MM.1S (cell line): Measurements from ENCODE around the gene CCDC91.
A peak's percentile ranks its signal among the peaks of the same experiment; 100 is the strongest.

ENCODE experiments used
- DNase-seq: peaks from one replicate; pipeline ENCODE4 v3.0.0-alpha.2; 2015
- H2AFZ ChIP-seq: fragments of 300-600 bp; sonication (generic); 2 replicates; pipeline ENCODE4 v1.6.0; 2016; ENCODE audit warnings: antibody characterized with exemption, low read length
- H3F3A ChIP-seq: fragments of 300-600 bp; sonication (generic); 2 replicates; pipeline ENCODE4 v1.6.1; 2016; ENCODE audit warnings: mild to moderate bottlenecking, antibody characterized with exemption, low read length, moderate library complexity, mixed read lengths; ENCODE audit not compliant: insufficient read depth
- H3K27ac ChIP-seq: fragments of 300-600 bp; sonication (generic); 2 replicates; pipeline ENCODE4 v1.5.1; 2016; ENCODE audit warnings: mild to moderate bottlenecking, low read length
- H3K27me3 ChIP-seq: fragments of 300-600 bp; sonication (generic); replicated peaks from 2 replicates; pipeline ENCODE4 v1.6.0; 2016; ENCODE audit warnings: low read length; ENCODE audit not compliant: insufficient read depth
- H3K36me3 ChIP-seq: fragments of 300-600 bp; sonication (generic); replicated peaks from 2 replicates; pipeline ENCODE4 v1.6.1; 2016; ENCODE audit warnings: mild to moderate bottlenecking, low read length, mixed read lengths; ENCODE audit not compliant: insufficient read depth
- H3K4me1 ChIP-seq: fragments of 300-600 bp; sonication (generic); 2 replicates; pipeline ENCODE4 v1.6.1; 2016; ENCODE audit warnings: low read length, mixed read lengths
- H3K4me2 ChIP-seq: fragments of 300-600 bp; sonication (generic); 2 replicates; pipeline ENCODE4 v1.6.0; 2016; ENCODE audit warnings: low read depth, low read length
- H3K4me3 ChIP-seq: fragments of 300-600 bp; sonication (generic); 2 replicates; pipeline ENCODE4 v1.5.1; 2016; ENCODE audit warnings: low read length, mixed read lengths
- H3K79me2 ChIP-seq: fragments of 300-600 bp; sonication (generic); 2 replicates; pipeline ENCODE4 v1.6.1; 2016; ENCODE audit warnings: mixed run types, low read length, mixed read lengths
- H3K9ac ChIP-seq: fragments of 300-600 bp; sonication (generic); 2 replicates; pipeline ENCODE4 v1.6.1; 2016; ENCODE audit warnings: low read length, mixed read lengths
- H3K9me2 ChIP-seq: fragments of 300-600 bp; sonication (generic); replicated peaks from 2 replicates; pipeline ENCODE4 v1.6.1; 2016; ENCODE audit warnings: mild to moderate bottlenecking, low read length, mixed read lengths; ENCODE audit not compliant: insufficient read depth
- H3K9me3 ChIP-seq: fragments of 300-600 bp; sonication (generic); replicated peaks from 2 replicates; pipeline ENCODE4 v1.6.1; 2016; ENCODE audit warnings: mild to moderate bottlenecking, low read length, mixed read lengths; ENCODE audit not compliant: insufficient read depth
- H4K20me1 ChIP-seq: fragments of 300-600 bp; sonication (generic); 2 replicates; pipeline ENCODE4 v1.6.1; 2016; ENCODE audit warnings: mild to moderate bottlenecking, low read length, moderate library complexity, mixed read lengths; ENCODE audit not compliant: insufficient read depth
- CTCF ChIP-seq: fragments of 300-600 bp; sonication (generic); IDR thresholded peaks from 2 replicates; pipeline ENCODE4 v1.5.1; 2016; ENCODE audit warnings: antibody characterized with exemption, low read length, mixed read lengths
- EZH2 ChIP-seq: fragments of 300-600 bp; sonication (generic); optimal IDR thresholded peaks from 2 replicates; pipeline ENCODE3; 2017; ENCODE audit warnings: low read depth, mild to moderate bottlenecking, antibody characterized with exemption, low read length, mixed read lengths
- EZH2phosphoT487 ChIP-seq: fragments of 300-600 bp; sonication (generic); IDR thresholded peaks from 2 replicates; pipeline ENCODE4 v1.6.1; 2018; ENCODE audit warnings: antibody characterized with exemption, low read length

The CCDC91 gene

DNA sequence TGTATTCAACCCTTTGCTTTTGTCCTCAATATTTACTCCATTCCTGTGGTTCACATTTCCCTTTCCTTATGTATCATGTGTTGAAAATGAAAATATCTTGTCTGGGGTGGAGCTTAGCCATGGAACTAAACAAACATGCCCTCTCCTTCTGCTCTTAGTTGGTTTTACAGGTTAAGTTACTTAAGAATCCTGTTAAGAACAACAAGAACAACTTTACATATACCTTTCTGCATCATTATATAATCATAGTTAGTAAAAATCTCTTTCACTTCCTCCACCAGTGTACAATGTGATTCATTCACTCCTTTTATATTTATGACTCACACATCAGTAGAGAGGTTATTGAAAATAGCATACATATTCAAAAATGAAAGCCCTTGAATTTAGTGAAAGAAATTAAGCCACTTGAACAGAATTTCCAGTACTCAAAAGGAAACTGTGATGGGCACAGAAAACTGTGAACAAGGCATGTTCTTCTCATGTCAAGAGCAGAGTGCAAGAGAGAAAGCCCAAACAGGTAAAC, 307.7 kb downstream of the CCDC91 start:
- H3K79me2 ChIP-seq, result no peaks in the 10 kb centered on the region
- no peaks in the 10 kb centered on the region for H4K20me1 ChIP-seq
- H3K4me2 ChIP-seq, result peak overlapping the region; percentile 44
- no peak overlapping the region for H3K9ac ChIP-seq
- DNase-seq, result peak; percentile 26
- no peaks in the 10 kb centered on the region for H3K9me3 ChIP-seq
- no peaks in the 10 kb centered on the region for H3K9me2 ChIP-seq
- no peaks in the 10 kb centered on the region for H3K27me3 ChIP-seq
- H2AFZ ChIP-seq, result no peak overlapping the region
- no peaks in the 10 kb centered on the region for H3K36me3 ChIP-seq
- no peak overlapping the region for H3K4me3 ChIP-seq
- peak overlapping the region; percentile 19; the same call in 1 of the 2 replicates for H3K27ac ChIP-seq
- no peak for TF ChIP-seq EZH2
- H3F3A ChIP-seq, result 0 out of 2 replicates have a peak, but pooled peaks cover 5% of the 10 kb centered on the region
- H3K4me1 ChIP-seq, result peaks cover 17% of the 10 kb centered on the region

- Histone ChIP-seq H3K79me2 (no peaks in the 10 kb centered on the region), H3K9me2 (no peaks in the 10 kb centered on the region)
These were observed 308.6 kb downstream of the CCDC91 start for GRCh38 chr12:28498850-28499249.

GRCh38 chr12:28500373-28501024, 310.2 kb downstream of the CCDC91 start:
- no peaks in the 10 kb centered on the region for H4K20me1 ChIP-seq
- no peaks in the 10 kb centered on the region for H3K9me2 ChIP-seq

More at GRCh38 chr12:28498850-28499249, 308.6 kb downstream of the CCDC91 start:
- Histone ChIP-seq H3K4me1 (peaks cover 17% of the 10 kb centered on the region), H3K4me2 (peak overlapping the region; percentile 44; the same call in 1 of the 2 replicates), H4K20me1 (no peaks in the 10 kb centered on the region), H3K9ac (no peak overlapping the region), H2AFZ (no peak overlapping the region), H3K4me3 (no peak overlapping the region), H3K27ac (no peak overlapping the region), H3K9me3 (no peaks in the 10 kb centered on the region), H3K36me3 (no peaks in the 10 kb centered on the region), H3K27me3 (no peaks in the 10 kb centered on the region), H3F3A (0 out of 2 replicates have a peak, but pooled peaks cover 5% of the 10 kb centered on the region)
- TF ChIP-seq EZH2phosphoT487, result no peak
- TF ChIP-seq EZH2, result no peak
- TF ChIP-seq CTCF, result no peak
- DNase-seq, result no peak

More at GRCh38 chr12:28500373-28501024, 310.2 kb downstream of the CCDC91 start:
- no peak overlapping the region for H3K9ac ChIP-seq
- H3K4me3 ChIP-seq, result no peak overlapping the region
- TF ChIP-seq CTCF, result no peak
- no peak for TF ChIP-seq EZH2
- no peak for TF ChIP-seq EZH2phosphoT487
- peaks cover 17% of the 10 kb centered on the region for H3K4me1 ChIP-seq
- H3K9me3 ChIP-seq, result no peaks in the 10 kb centered on the region
- no peak overlapping the region for H3K4me2 ChIP-seq
- no peak overlapping the region for H2AFZ ChIP-seq
- 0 out of 2 replicates have a peak, but pooled peaks cover 5% of the 10 kb centered on the region for H3F3A ChIP-seq
- no peak overlapping the region for H3K27ac ChIP-seq
- no peaks in the 10 kb centered on the region for H3K79me2 ChIP-seq
- H3K27me3 ChIP-seq, result no peaks in the 10 kb centered on the region
- DNase-seq, result no peak
- H3K36me3 ChIP-seq, result no peaks in the 10 kb centered on the region
